ENCODE measurements around the gene ABHD12.
"Not testable (repeated sequence)": the region's sequence is repeated elsewhere in the genome, so short reads cannot be mapped to it uniquely, and the experiment has no call there.

Gene ABHD12

DNA sequence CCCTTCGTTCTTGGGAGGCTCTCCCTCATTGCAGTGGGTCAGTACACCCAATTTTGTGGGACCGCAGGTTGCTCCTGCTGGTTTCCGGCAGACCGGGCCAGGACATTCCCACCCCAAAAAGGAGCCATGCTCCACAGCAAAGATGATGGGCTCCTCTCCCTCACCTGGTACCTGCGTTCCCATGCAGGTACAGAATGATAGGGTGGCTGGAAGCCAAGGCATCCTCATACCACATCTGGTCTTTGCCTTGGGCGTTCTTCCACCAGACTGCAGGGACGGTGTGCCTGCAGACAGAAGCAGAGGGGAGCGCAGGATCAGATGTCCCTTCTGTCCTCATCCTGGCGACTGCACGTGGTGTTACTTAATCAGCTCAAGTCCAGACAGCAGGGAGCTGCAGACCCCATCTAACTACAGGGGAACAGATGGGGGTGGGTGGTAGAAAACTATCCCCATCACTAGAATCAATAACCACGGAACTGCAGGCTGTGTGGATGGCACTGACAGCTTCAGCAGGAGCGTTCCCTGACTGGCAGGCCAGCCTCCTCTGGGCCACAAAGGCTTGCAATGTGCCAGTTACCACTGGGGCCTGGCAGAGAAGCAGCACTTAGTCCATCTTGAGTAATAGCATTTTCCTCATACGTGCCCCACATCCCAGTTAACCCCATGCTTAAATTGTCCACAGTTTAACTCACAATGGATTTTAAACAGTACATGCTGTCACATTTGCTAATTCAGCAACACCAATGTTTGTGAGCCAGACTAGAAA is 70.4 kb downstream of the ABHD12 start:
- DNase-seq = peak; percentile 29

DNA sequence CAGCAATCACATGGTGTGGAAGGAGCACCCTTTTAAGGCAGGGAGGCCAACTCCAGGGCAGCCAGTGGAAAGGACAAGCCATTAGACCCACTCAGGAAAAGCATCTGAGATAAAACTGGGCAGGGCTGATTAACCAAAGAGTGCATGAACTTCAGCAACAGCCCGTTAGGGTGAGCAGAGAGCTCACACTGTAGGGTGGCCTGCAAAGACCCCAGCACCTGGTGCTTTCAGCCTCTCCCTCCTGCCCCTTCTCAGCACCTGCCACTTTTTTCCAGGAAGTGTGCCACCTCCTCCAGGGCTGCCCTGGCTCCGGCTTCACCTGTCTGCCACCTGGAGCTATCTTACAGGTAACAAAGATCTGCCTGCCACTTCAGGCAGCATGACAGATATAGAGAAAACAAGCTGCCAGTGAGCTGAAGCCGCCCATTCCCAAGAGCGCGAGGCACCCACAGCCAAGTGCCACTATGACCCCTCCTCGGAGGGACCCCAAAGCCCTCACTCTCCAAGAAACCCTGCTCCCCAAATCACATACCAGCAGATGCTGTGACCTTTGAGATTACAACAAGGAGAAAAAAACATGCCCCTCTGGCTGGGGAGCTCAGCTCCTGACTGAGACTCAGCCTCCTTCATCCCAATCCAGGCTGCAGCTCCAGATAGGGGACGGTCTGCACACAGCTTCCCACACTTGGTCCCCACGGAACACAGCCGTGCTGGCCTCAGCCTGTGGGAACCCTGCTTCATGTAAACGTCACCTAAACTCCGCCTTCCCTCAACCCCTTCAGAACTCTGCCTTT is 71.2 kb downstream of the ABHD12 start:
- DNase-seq = peak; percentile 74

DNA sequence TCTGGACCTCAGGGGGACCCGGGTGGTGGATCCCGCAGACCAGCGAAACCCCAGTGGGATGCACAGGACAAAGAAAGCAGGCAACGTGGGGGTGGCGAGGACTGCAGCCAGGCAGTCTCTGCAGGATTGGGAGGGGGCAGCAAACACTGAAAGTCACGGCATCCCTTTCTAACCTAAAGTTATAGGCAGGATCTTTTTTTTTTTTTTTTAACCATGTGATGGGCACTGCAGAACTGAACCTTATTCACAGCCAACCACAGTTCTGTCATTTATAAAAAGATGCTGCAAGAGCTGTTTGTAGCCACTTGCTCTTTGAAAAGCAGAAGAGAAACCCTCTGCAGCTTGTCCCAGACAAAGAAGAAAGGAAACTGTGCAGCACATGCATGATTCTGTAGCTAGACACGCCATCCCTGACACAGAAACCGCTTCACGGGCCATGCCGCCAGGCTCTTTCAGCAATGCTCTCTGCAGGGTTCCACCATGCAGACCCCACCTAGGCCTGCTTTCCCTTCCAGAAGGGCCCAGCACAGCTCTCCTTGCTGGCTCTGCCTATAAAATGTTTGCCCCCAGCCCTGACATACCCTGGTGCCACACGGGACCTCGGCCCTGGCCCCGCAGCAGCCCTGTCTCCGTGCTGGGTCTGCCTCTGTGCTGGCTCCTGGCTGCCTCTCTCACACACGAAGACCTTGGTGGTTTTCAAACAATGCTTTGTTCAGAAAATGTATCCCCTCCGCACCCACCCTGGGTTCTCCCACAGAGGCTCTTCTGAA is 72.0 kb downstream of the ABHD12 start:
- DNase-seq = no peak

DNA sequence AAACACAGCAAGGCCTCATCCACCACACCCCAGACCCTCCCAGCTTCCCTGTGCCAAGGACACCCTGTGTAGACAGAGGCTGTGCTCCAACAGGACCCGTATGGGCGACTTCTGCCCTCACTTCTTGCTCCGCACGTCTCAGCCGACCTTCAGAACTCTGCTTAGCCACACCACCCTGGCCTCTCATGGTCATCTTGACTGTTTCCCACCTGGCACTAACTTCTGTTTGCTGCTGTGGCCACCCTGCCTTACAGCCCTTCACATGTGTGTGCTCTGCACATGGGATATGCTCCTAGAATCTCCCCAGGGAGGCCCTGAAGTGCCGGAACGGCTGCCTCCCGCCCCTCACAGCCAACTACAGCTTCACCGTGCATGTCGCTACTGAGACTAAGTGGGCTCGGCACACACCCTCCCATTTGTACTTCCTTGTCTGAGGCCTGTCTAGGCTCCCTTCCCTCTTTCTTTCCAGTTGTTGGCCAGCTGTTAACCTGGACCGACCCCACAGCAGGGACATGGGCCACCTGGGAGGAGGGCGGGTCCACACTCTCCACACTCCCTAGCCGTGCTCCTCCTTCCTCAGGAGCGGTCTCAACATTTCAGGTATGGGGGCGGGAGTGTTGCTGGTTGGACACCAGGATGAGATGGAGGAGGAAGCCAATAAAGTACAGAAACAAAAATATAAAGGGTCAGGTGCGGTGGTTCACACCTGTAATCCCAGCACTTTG is 73.1 kb downstream of the ABHD12 start:
- peak; percentile 67 for DNase-seq

DNA sequence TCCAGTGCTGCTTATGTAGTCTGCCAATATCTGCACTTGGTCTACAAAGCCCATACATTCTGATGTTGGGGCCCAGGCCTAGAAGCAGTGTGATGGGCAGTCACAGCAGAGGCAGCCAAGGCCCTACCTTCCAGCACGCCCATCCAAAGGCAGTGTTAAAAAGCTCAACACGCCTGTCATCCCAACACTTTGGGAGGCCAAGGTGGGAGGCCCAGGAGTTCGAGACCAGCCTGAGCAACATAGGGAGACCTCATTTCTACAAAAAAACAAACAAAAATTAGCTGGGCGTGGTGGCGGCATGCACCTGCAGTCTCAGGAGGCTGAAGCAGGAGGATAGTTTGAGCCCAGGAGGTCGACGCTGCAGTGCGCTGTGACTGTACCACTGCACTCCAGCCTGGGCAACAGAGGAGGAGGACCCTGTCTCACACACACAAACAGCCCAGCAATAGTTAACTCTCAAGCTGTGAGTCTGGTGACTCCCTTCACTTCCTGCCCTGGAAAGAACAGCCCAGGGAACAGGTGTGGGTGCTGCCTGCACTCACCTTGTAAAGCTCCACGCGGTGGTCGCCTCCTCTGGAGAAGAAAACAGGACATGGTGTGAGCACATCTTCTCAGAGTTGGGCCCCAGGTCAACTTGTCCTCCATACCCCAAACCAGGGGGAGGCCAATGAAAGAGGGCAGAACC is 74.0 kb downstream of the ABHD12 start:
- DNase-seq = no peak

DNA sequence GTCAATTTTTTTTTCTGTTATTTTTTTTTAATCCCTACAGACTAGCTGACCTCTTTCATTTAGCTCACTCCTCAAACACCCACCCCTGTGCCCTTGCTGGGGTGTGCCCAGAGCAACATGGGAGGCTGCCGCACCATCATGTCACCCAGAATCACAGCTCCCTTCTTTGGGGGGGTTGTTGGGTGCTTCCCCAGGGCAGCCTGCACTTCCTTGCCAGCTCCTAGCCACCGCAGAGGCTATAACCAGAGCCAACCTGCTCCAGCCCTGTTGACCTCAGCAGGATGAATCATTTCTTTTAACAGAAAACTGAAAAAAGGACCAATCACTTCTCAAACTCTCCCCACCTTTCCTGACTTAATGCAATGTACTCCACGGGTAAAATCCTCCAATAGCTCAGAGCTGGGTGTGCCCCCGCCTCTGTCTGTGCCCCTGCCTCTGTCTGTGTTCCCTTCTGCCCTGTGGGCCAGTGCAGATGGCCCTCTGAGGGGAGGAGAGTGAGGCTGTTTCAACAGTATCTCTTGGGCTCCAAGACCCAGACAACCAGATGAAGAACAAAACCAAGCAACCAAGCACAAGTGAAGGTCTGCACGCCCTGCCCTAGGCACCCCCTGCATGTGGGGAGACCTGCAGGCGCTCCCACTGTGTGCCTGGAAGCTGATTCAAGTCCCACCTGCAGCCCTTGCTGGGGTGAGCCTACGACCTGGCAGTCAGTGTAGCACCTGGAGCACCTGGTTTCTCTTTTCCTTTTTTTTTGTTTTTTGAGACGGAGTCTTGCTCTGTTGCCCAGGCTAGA is 75.0 kb downstream of the ABHD12 start:
- no peak for DNase-seq

DNA sequence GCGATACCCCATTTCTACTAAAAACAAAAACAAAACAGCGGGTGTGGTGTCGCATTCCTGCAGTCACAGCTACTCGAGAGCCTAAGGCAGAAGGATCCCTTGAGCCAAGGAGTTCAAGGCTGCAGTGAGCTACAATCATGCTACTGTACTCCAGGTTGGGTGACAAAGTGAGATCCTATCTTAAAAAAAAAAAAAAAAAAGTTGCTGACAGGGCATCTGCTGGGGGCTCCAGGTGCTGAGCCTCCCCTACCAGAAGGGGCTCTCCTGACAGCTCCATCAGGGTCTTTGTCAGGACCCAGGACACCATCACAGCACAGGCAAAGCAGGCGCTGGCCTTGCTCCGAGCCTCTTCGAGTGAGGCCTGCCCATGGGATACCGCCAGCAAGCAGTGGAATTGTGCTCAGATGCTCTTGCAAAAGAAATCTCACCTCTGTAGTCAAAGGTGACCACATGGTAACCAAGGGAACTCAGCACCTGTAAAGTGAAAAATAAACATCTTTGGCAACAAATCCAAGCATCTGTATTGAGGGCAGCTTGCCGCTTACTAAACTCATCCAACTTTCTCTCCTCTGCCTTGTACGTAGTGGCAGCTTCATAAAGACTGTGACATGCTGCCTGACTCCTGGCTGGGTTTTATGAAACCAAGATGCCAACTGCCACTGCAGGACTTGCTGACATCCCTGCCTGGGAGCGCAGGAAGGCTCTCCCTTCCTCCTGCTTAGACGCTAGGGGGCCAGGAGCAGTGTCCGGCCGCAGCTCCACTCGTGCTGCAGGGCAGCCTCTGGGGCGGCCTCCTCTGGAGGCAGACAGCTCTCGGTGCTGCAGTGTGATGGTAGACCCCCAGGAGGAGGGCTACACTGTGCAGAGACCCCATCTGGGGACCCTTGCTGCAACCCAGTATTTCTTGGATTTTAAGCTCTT is 75.9 kb downstream of the ABHD12 start:
- no peak for DNase-seq

DNA sequence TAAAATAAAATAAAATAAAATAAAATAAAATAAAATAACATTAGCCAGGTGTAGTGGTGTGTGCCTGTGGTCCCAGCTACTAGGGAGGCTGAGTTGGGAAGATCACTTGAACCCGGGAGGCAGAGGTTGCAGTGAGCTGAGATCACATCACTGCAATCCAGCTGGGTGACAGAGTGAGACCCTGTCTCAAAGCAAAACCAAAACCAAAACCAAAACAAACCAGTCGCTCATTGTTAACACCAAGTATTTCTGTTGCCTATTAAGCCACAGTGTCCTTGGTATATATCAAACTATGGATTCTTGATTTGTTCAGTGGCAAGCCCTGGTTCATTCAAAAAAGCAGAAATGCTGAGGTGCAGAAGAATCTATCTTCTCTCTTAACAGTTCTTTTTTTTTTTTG is 77.0 kb downstream of the ABHD12 start:
- no peak for DNase-seq

DNA sequence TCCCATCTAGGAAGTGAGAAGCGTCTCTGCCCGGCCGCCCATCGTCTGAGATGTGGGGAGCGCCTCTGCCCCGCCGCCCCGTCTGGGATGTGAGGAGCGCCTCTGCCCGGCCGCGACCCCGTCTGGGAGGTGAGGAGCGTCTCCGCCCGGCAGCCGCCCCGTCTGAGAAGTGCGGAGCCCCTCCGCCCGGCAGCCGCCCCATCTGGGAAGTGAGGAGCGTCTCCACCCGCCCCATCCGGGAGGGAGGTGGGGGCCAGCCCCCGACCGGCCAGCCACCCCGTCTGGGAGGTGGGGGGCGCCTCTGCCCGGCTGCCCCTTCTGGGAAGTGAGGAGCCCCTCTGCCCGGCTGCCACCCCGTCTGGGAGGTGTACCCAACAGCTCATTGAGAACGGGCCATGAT is 77.9 kb downstream of the ABHD12 start:
- not testable (repeated sequence) for DNase-seq

DNA sequence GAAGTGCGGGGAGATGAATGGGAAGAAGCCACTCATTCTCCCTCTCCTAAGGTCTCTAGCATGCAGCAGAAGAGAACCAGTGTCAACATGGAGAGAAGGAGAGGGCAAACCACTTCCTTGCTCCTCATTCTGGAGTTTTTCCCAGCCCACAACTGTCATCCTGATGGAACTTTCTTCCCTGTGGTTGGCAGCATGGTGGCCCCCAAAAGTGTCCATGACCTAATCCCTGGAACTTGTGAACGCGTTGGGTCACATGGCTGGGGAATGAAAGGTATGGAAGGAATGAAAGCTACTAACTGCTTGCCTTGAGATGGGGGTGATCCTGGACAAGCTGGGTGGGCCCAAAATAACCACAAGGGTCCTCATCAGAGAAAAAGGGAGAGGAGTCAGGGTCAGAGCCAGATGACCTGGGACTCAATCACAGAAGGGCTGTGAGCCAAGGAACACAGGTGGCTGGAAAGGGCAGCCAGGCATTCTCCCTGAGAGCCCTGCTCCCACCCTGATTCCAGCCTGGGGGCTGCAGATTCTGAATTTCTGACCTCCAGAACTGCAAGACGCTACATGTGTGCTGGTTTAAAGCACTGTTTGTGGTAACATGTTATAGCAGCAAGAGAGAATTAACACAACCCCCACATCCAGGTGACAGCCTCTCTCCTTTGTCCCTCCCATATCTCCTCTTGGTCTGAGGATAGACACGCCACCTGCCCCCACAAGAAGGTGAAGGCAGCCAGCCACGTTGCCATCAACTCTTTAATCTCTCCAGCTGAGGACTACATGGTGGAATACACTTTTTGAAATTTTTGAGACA is 79.5 kb downstream of the ABHD12 start:
- DNase-seq = no peak

DNA sequence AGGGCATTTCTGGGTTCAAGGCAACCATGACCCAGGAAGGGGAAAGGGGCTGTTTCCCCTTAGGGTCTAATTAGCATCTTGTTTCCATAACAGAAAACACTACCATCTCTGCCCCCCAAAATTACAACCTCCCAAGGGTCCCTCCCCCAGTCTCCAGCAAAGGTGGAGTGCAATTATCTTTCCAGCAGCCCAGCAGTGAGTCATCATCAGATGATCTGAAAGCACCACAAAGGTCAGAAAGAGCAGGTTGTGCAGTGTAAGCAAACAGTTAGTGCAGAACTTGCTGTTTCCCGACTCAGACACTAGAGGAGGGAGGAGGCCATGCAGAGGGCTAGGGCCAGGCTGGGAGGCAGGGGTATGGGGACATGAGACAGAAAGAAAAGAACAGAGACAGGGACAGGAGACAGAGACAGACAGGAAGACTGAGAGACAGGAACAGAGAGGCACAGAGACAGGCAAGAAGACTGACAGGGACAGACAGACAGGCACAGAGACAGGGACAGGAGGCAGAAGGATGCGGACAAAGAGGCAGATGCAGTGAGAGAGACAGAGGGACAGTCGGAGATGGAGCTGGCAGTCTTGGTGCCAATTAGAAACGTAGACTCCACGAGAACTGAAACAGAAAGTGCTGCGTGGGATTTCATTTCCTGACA is 80.2 kb downstream of the ABHD12 start:
- peak; percentile 19 for DNase-seq

DNA sequence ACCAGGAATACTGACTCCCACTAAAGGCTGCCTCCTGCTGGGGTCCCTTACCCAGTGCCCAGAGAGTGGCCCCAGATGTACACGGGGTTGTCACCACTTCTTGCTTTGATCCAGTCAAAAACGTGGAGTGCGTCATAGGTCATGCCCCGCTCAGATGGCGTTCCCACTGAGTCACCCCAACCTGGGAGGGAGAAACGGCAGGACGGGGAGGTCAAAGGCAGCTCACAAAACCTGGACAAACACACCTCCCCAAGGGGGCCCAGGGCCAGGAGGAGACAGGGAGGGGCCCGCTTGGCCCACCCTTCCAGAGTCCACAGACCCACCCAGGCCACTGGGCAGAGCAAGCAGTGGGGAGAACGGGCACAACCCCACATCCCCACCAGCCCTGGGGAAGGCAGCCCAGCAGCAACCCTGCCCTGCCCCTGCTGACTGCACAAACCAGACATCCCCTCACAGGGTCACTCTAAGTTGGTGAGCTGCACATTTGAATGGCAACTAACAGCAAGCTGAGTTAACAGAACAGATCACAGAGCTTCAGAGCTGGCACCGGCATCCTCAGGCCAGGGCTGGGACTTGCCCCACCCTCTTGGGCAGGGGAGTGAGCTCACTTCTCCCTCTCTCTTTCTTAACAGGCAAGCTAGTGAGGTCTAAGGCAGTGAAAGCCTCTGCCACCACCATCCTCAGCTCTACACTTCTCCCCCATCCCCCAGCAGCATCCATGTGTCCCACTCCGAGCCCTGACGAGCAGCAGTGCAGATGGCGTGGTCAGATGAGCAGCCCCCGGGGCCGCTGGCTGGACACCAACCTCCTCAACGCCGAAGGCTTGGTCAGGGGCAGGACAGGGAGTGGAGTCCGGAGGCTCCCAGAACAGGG is 81.0 kb downstream of the ABHD12 start:
- DNase-seq = no peak

DNA sequence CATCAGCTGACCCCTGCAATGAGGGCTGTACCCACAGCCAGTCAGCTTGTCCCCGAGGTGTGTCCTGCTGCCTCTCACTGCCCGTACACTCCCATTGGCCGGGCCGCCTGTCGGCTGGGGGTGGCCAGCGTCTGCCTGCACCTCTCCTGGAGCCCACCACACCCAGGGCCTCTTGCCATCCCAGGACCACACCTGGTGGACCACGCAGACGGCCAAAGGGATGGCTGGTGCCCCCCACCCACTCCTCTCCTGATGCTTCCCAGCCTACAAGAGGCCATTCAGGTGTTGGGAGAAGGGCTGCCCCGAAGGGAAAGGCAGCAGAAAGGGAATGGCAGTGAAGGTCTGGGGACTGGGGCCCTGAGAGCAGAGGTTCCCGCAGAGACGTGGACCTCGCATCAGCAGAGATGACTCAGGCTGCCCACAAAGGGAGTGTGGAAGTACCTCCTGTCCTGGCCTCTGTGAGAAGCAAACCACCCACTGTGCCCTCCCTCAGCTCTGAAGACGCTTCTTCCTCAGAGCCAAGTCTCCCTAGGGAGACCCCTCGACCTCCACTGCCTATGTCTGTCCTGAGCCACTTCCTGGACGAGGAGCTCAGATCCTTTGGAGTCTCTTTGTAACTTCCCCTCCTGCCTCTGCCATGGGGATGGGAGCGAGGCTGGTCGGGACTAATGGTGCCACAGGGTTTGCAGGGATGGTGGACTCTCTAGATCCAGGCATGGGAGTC is 81.8 kb downstream of the ABHD12 start:
- no peak for DNase-seq

DNA sequence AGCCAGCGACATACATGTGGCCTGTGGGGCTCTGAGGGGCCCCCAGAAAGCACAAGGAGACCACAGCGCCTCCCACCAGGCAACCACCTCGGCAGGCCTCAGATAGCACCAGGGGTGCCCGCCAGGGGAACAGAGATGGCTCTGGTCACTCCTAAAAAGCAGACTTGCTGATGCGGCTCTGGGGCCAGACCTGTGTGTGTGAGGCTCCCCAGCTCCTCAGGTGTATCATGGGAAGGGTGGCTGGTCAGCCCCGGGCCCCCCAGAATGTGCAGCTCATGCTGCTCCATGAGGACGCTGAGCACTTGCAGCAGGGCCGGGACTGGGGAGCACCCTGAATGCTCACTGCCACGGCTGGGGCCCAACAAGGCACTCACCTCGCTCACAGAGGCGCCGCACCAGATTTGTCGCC is 82.5 kb downstream of the ABHD12 start:
- no peak for DNase-seq

DNA sequence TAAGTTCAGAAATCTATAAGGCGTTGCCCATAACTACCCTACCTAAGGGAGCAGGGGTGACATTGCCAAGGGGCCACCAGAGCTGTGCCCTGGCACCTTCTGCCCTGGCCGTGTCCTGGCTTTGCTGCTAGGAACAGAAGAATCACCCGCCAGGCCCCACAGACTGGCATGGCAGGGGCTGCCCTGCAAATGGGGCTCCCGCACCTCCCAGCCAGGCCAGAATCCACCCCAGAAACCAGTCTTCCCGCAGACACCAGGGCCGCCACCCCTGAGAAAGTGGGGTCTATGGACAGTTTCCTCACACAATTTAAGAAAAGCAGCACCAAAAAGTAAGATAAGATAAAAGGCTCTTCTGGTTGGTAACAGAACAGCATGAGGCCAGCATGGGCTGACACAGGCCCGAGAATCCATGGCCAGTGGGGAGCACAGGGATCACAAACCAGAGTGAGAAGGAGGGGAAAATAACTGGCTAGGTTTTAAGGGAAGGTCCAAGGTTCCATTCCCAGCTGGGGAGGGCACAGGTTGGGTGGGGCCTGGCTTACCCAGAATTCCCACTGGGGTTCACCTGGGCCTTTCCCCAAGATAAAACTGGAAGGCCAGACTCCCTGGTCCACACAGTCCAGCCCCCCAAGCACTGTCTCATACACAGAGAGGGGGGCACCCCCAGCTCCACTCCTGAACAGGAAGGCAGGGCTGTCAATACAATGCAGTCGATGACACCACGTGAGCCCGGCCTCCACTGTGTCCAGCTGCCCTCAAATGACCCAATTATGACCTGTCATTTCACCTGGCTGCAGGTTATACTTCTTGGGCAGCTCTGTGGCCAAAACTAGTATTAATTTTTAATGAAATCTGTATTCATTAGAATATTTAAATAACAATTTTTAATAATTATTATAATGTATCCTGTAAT is 83.4 kb downstream of the ABHD12 start:
- DNase-seq = no peak

DNA sequence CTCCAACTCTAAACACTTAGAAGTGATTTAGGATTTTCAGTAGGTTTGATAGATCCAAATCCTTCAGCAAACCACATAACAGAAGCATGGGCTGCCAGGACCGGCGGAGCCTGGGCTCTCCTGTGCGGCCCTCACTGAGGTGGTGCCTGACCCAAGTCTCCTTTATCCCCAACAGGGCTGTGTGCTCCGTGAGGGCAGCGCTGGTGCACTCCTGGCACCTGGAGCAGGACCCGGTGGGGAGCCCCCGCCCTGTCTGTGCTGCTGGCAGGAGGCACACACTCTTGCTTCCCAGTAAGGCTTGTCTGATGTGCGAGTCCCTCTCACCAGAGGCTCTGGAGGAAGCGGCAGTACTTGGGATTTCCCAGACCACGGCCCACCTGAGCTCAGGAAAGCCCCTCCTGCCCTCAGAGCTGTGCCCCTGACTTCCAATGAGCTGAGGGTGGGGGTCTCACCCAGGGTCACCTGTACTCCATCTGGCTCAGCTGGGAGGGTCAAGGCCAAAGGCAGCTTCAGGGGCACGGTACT is 86.5 kb downstream of the ABHD12 start:
- no peak for DNase-seq
